Heart right ventricle (tissue), 16 donors: ENCODE results near the gene LARP6. TPM values are rescaled to one million over a fixed set of nuclear protein-coding genes. Genes with fewer than 3 reads are reported as not detected.

ENCODE experiments used
- ATAC-seq, 8 donors: fragments of 200-7000 bp; cut with Tn5 transposase; one replicate each; pipeline ENCODE4 v1.9.1; 2020; ENCODE audit warnings: mild to moderate bottlenecking in 8 of 8, moderate library complexity in 8 of 8, moderate number of reproducible peaks in 1 of 8
- DNase-seq, 2 donors: peaks; one replicate each; pipeline ENCODE4 v3.0.0-alpha.2; 2020
- H3K27ac ChIP-seq, 10 donors: fragments of 200-600 bp; sonication (generic) in 2 of 10; one replicate each; pipeline versions ENCODE4 v1.5.0 to v1.8.0; 2020 to 2022; ENCODE audit warnings: mild to moderate bottlenecking in 3 of 10
- H3K27me3 ChIP-seq, 7 donors: fragments of 200-600 bp; one replicate each; pipeline ENCODE4 v1.8.0; 2021 to 2022; ENCODE audit warnings: mild to moderate bottlenecking in 2 of 7
- H3K36me3 ChIP-seq, 9 donors: fragments of 200-600 bp; sonication (generic) in 1 of 9; one replicate each; pipeline versions ENCODE4 v1.5.0 to v1.8.0; 2020 to 2022; ENCODE audit warnings: mild to moderate bottlenecking in 2 of 9
- H3K4me1 ChIP-seq, 9 donors: fragments of 200-600 bp; sonication (generic) in 1 of 9; one replicate each; pipeline versions ENCODE4 v1.5.0 to v1.8.0; 2020 to 2022; ENCODE audit warnings: mild to moderate bottlenecking in 4 of 9
- H3K4me3 ChIP-seq, 10 donors: fragments of 200-600 bp; sonication (generic) in 2 of 10; one replicate each; pipeline versions ENCODE4 v1.5.0 to v1.8.0; 2020 to 2022; ENCODE audit warnings: mild to moderate bottlenecking in 7 of 10, moderate library complexity in 2 of 10
- H3K9me3 ChIP-seq, 11 donors: fragments of 200-600 bp in 10 of 11; sonication (generic) in 2 of 11; one replicate each; pipeline versions ENCODE4 v1.5.0 to v1.8.0; 2013 to 2022; ENCODE audit warnings: mild to moderate bottlenecking in 2 of 11, control low read depth in 1 of 11, moderate library complexity in 1 of 11
- WGBS, 2 donors: extraction: QIAGEN DNeasy Blood & Tissue Kit; methylation state at CpG; one replicate each; pipeline ENCODE4 v1.1.7; 2013; ENCODE audit warnings: inconsistent platforms in 1 of 2; 5-methylcytosine and 5-hydroxymethylcytosine counted together
- intact Hi-C, 10 donors: fragments of 100-400 bp; cut with DNase I; formaldehyde crosslinking; loops; one replicate each; pipeline versions ENCODE4 v1.11.1 to v1.14.2; 2022
- polyA plus RNA-seq, 2 donors: library from polyadenylated mRNA; stranded (reverse); fragments of 200-250 nt; gene quantifications; one replicate each; pipeline ENCODE4 v1.2.3, GENCODE V29; 2013
- total RNA-seq, 10 donors: library from RNA; stranded (reverse); fragmentation: NEBNext Ultra II Directional in 3 of 10; extraction: Animal tissue kit (Norgen Biotek cat#: 25700) in 3 of 10; gene quantifications; one replicate each; pipeline versions ENCODE4 v1.2.1 to v1.2.4, GENCODE V29; 2021 to 2023
- TF ChIP-seq, protein P1 (sequence below), 9 donors: fragments of 200-600 bp; sonication (generic) in 2 of 9; IDR thresholded peaks; one replicate each; pipeline versions ENCODE4 v1.5.0 to v1.8.0; 2021 to 2022; ENCODE audit warnings: antibody characterized with exemption in 9 of 9, mild to moderate bottlenecking in 5 of 9, moderate library complexity in 1 of 9
- donor health status: Arrhythmogenic right ventricular cardiomyopathy.
- donor health status: ischemic (EF 13 %, LVEDD 7.1; RV severe dilation, severe dysfunction).
- donor health status: healthy with polysubstance abuse.
- donor health status: DM: no; HTN: yes; CAD: no.
- donor health status: DM: no; HTN: no; CAD: no.
- donor health status: ischemic (EF 25% LVEDD 6.9; RV normal size, moderate dysfunction).
- donor health status: ischemic (EF 25% LVEDD 5.7; RV mildly dilated, moderate dysfunction).
- donor health status: healthy.
- donor health status: DM: yes; HTN: yes; CAD: no.
- donor health status: Ischemic cardiomyopathy.
- donor health status: ischemic (EF 35%, LVEDD 5.7; RV mildly dilated, moderate dysfunction).
- donor health status: nonischemic (EF 11% LVEDD 7.7; RV severe dilation, severe dysfunction).
- donor health status: DM: yes; HTN: yes; CAD: no.
- donor health status: PGD.
- donor health status: ischemic (EF 29% LVEDD 5.4; RV normal size, mild dysfunction).
- donor health status: nonischemic (EF 23%, LVEDD 6.1; RV moderate dilation, normal function).

The LARP6 gene
- total and polyA plus RNA-seq, 12 donors = 22.8 to 86.2 (median 38.9) TPM

DNA sequence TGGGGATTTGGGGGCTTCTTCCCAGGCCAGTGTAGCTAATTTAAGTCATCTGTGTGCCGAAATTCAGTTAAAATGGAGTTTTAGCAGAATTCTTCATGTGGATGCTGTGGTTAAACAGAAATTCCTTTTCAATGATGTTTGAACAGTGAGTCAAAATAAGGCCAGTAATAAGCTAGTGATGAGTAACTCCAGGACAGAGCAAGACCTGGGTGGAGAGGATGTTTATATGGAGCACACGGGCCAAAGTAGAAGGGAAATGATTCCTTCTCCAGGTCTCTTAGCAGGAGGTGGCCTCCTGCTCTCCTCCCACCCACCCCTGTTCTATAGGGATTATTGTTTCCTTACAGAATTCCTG lies 58.7 kb downstream of the LARP6 start:
- WGBS, 2 donors = 61 to 79% methylated on average over 2 of the region's 2 CpGs

DNA sequence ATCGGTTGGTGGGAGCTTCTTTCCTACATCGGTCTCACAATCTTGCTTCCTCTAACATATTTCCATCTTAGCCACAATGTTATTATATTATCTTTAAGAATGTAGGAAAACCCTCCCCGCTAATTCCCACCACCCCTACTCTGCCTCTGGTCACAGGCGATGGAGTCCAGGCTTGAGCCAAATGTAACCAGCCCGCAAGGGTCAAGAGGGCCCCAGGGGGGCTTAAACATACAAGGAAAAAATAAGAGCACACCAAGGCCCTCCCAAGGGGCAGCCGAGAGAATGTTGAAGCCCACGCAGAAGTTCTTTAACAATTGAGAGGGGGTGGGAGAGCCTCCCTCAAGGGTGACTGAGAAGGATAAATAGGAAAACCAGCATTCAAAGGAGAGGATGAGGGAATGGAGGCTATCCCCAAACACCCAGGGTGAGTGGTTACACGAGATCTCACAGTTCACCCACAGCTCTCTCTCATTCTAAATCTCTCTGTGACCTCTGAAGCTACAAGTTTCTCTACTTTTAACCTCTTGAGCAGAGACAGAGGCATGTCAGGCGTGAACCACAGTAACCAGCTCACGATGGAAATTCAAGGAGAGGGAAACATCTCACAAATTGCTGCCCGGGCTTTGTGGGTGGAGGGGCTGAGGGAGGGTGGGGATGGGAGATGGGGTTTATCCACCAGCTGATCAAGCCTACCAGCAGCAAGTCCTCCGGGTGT lies 59.2 kb downstream of the LARP6 start:
- Histone ChIP-seq H3K9me3 (no peaks in the 10 kb centered on the region), H3K4me1 (peaks cover 0 to 26% (median 11%) of the 10 kb centered on the region in 9 donors), H3K27ac (peak overlapping the region in 9 of 10 donors; percentile 26 to 79 (median 66)), H3K27me3 (no peaks in the 10 kb centered on the region), H3K36me3 (no peaks in the 10 kb centered on the region), H3K4me3 (no peak overlapping the region)
- TF ChIP-seq, protein P1, sequence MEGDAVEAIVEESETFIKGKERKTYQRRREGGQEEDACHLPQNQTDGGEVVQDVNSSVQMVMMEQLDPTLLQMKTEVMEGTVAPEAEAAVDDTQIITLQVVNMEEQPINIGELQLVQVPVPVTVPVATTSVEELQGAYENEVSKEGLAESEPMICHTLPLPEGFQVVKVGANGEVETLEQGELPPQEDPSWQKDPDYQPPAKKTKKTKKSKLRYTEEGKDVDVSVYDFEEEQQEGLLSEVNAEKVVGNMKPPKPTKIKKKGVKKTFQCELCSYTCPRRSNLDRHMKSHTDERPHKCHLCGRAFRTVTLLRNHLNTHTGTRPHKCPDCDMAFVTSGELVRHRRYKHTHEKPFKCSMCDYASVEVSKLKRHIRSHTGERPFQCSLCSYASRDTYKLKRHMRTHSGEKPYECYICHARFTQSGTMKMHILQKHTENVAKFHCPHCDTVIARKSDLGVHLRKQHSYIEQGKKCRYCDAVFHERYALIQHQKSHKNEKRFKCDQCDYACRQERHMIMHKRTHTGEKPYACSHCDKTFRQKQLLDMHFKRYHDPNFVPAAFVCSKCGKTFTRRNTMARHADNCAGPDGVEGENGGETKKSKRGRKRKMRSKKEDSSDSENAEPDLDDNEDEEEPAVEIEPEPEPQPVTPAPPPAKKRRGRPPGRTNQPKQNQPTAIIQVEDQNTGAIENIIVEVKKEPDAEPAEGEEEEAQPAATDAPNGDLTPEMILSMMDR (IDR thresholded peaks at IDR 0.05) = no peak
- peak in 3 of 8 donors; percentile 21 to 48 (median 36) for ATAC-seq
- intact Hi-C loops = no loop called here
- 77 to 80% methylated on average over 12 of the region's 12 CpGs for WGBS, 2 donors
- DNase-seq = no peak

More for the DNA sequence above, 58.7 kb downstream of the LARP6 start:
- Histone ChIP-seq H3K27ac (peak overlapping the region in 9 of 10 donors; percentile 26 to 79 (median 66)), H3K27me3 (no peaks in the 10 kb centered on the region), H3K4me1 (peaks cover 0 to 31% (median 16%) of the 10 kb centered on the region in 9 donors), H3K36me3 (no peaks in the 10 kb centered on the region), H3K9me3 (no peaks in the 10 kb centered on the region), H3K4me3 (no peak overlapping the region)
- TF ChIP-seq, protein P1 (IDR thresholded peaks at IDR 0.05) = no peak
- DNase-seq = no peak
- ATAC-seq = peak in 5 of 8 donors; percentile 36 to 77 (median 59)
- intact Hi-C loops = no loop called here

DNA sequence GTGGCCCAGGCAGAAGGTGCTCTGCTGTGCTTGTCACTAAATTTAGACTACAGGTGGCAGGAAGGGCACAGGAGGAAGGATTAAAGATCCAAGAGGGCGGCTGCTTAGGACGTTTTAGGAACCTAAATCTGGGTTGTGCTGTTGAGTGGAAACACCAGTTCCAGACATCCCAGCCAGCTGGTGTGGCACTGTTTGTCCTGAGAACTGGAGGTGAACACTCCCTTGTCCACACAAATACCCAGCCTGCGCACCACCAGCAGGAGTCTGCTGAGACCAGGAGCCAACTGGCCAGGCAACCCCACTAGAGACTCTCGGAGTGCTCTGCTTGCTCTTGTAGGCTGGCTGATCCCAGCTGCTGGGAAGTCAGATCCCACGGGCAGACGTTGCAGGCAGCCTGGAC lies 60.3 kb downstream of the LARP6 start:
- TF ChIP-seq, protein P1 (IDR thresholded peaks at IDR 0.05) = no peak
- Histone ChIP-seq H3K4me1 (peaks cover 0 to 22% (median 7%) of the 10 kb centered on the region in 9 donors), H3K4me3 (no peak overlapping the region), H3K9me3 (no peaks in the 10 kb centered on the region), H3K27me3 (no peaks in the 10 kb centered on the region), H3K36me3 (no peaks in the 10 kb centered on the region), H3K27ac (peak overlapping the region in 4 of 10 donors; percentile 19 to 79 (median 70))
- 65 to 68% methylated on average over 6 of the region's 6 CpGs for WGBS, 2 donors
- DNase-seq (no peak), ATAC-seq (peak in 3 of 8 donors; percentile 29 to 40 (median 38))
- intact Hi-C loops = no loop called here

DNA sequence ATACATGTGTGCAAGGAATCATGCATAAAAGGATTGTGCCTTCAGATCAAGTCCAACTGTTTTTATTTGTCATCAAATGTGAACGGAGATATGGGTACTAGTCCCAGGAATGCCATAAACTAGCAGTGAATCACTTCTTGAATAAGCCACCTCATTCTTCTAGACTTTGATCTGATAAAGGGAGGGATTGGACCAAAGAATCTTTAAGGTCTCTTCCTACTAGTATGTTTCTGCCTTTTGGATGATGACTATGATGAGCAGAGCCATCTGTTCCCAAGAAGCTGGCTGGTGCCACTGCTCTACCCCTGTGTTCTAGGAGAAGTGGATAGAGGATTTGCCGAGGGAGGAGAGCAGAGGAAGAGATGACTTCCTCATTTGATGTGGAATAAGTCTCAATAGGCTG lies 61.8 kb downstream of the LARP6 start:
- Histone ChIP-seq H3K27ac (no peak overlapping the region), H3K4me3 (no peak overlapping the region), H3K27me3 (no peaks in the 10 kb centered on the region), H3K36me3 (no peaks in the 10 kb centered on the region), H3K9me3 (no peaks in the 10 kb centered on the region), H3K4me1 (peaks cover 0 to 22% (median 7%) of the 10 kb centered on the region in 9 donors)
- intact Hi-C loops = no loop called here
- TF ChIP-seq, protein P1 (IDR thresholded peaks at IDR 0.05) = no peak
- no peak for ATAC-seq
- no peak for DNase-seq
- 60 to 78% methylated on average over 2 of the region's 2 CpGs for WGBS, 2 donors
